SK-N-SH (cell line): ENCODE data around the gene AUP1. TPM values are rescaled to one million over a fixed set of nuclear protein-coding genes. Genes with fewer than 3 reads are reported as not detected.

Experiments
- CTCF ChIA-PET: fragments of 300-600, 350-600 bp; formaldehyde crosslinking; extraction: SDS; loops from one replicate; lab custom pipeline; 2021; lab: Yijun Ruan, JAX
- POLR2A ChIA-PET: fragments of 350-600 bp; sonication (Branson Sonifier 250); formaldehyde crosslinking; extraction: SDS; loops from one replicate; lab custom pipeline; 2020; ENCODE audit warnings: antibody characterized with exemption, inconsistent platforms; lab: Yijun Ruan, JAX
- DNase-seq: peaks from one replicate; pipeline ENCODE4 v3.0.0; 2012
- H2AFZ ChIP-seq: fragments of 200-600 bp; sonication (generic); 2 replicates; pipeline ENCODE4 v1.8.1; 2016; ENCODE audit warnings: antibody characterized with exemption, mild to moderate bottlenecking, low read depth
- H3F3A ChIP-seq: fragments of 200-600 bp; sonication (generic); replicated peaks from 2 replicates; pipeline ENCODE3; 2016; ENCODE audit warnings: antibody characterized with exemption, mild to moderate bottlenecking; ENCODE audit not compliant: insufficient read depth
- H3K27ac ChIP-seq, 2 experiments: fragments of 200-500 bp in 1 of 2; fragments of 200-600 bp in 1 of 2; sonication (Bioruptor generic) in 1 of 2; sonication (generic), shearing (Covaris generic) in 1 of 2; 2 replicates each; pipeline versions ENCODE4 v1.5.1 to v1.6.1; 2014 to 2016; ENCODE audit warnings: low read depth in 2 of 2, inconsistent platforms in 1 of 2, low read length in 1 of 2, mild to moderate bottlenecking in 1 of 2, mixed read lengths in 1 of 2
- H3K27me3 ChIP-seq: fragments of 200-600 bp; sonication (generic), shearing (Covaris generic); 2 replicates; pipeline ENCODE4 v1.6.1; 2016; ENCODE audit warnings: mixed run types; ENCODE audit not compliant: insufficient read depth
- H3K36me3 ChIP-seq, 2 experiments: fragments of 200-500 bp in 1 of 2; fragments of 200-600 bp in 1 of 2; sonication (Bioruptor generic) in 1 of 2; sonication (generic) in 1 of 2; replicated peaks in 1 of 2; 2 replicates each; pipeline versions ENCODE3 to v1.5.1; 2014 to 2016; ENCODE audit warnings: low read length in 1 of 2, mild to moderate bottlenecking in 1 of 2; ENCODE audit not compliant: insufficient read depth in 2 of 2, control insufficient read depth in 1 of 2
- H3K4me1 ChIP-seq, 2 experiments: fragments of 200-500 bp in 1 of 2; fragments of 200-600 bp in 1 of 2; sonication (Bioruptor generic) in 1 of 2; sonication (generic), shearing (Covaris generic) in 1 of 2; 2 replicates each; pipeline versions ENCODE4 v1.5.1 to v1.6.1; 2014 to 2016; ENCODE audit warnings: low read depth in 1 of 2, low read length in 1 of 2, mixed run types in 1 of 2; ENCODE audit not compliant: insufficient read depth in 2 of 2, control insufficient read depth in 1 of 2
- H3K4me2 ChIP-seq: fragments of 200-600 bp; sonication (generic), shearing (Covaris generic); 2 replicates; pipeline ENCODE4 v1.6.1; 2017; ENCODE audit warnings: mixed run types
- H3K4me3 ChIP-seq, 2 experiments: fragments of 200-500 bp in 1 of 2; fragments of 200-600 bp in 1 of 2; sonication (Bioruptor generic) in 1 of 2; sonication (generic), shearing (Covaris generic) in 1 of 2; 2 replicates each; pipeline versions ENCODE4 v1.5.1 to v1.8.1; 2014 to 2016; ENCODE audit warnings: low read depth in 2 of 2, inconsistent platforms in 1 of 2, low read length in 1 of 2, mild to moderate bottlenecking in 1 of 2, mixed read lengths in 1 of 2, moderate library complexity in 1 of 2
- H3K79me2 ChIP-seq: fragments of 200-600 bp; sonication (generic); 2 replicates; pipeline ENCODE4 v1.8.1; 2017; ENCODE audit warnings: mild to moderate bottlenecking; ENCODE audit not compliant: insufficient read depth
- H3K9ac ChIP-seq: fragments of 200-600 bp; sonication (generic); 2 replicates; pipeline ENCODE4 v1.6.1; 2017; ENCODE audit warnings: mixed run types
- H3K9me2 ChIP-seq: fragments of 200-600 bp; sonication (generic); 2 replicates; pipeline ENCODE4 v1.6.1; 2017; ENCODE audit warnings: mixed run types
- H3K9me3 ChIP-seq: fragments of 200-600 bp; sonication (generic); 2 replicates; pipeline ENCODE4 v1.6.1; 2017; ENCODE audit warnings: mixed run types, mild to moderate bottlenecking, moderate library complexity
- H4K20me1 ChIP-seq: fragments of 200-600 bp; sonication (generic); 2 replicates; pipeline ENCODE4 v1.6.1; 2017; ENCODE audit warnings: mild to moderate bottlenecking, mixed run types; ENCODE audit not compliant: insufficient read depth
- GATA2 ChIP-seq: sonication (generic); formaldehyde crosslinking; IDR thresholded peaks from 2 replicates; pipeline ENCODE4 v1.5.0; 2020; ENCODE audit warnings: mild to moderate bottlenecking, missing genetic modification reagents
- MEF2A ChIP-seq: IDR thresholded peaks from 2 replicates; pipeline ENCODE4 v1.4.0; 2012; ENCODE audit warnings: low read depth, borderline replicate concordance
- NFIC ChIP-seq: IDR thresholded peaks from 2 replicates; pipeline ENCODE4 v1.4.0; 2012; ENCODE audit warnings: borderline replicate concordance
- TAF1 ChIP-seq: IDR thresholded peaks from 2 replicates; pipeline ENCODE4 v1.6.1; 2012; ENCODE audit warnings: low read depth, mild to moderate bottlenecking, low read length, moderate library complexity, borderline replicate concordance
- WGBS: methylation state at CpG from one replicate; pipeline ENCODE4 v1.1.6; 2017; ENCODE audit warnings: low lambda C conversion rate; 5-methylcytosine and 5-hydroxymethylcytosine counted together
- polyA plus RNA-seq, 3 experiments: library from polyadenylated mRNA; depleted of rRNA; stranded (reverse); fragments of >200 nt; gene quantifications; 2 replicates each; pipeline ENCODE4 v1.2.3, GENCODE V29; 2012
- TF ChIP-seq, protein P1 (sequence below): IDR thresholded peaks from 2 replicates; pipeline ENCODE4; 2012
- TF ChIP-seq, protein P2 (sequence below): fragments of 200-600 bp; sonication (generic); IDR thresholded peaks from 2 replicates; pipeline ENCODE4 v1.6.1; 2017; ENCODE audit warnings: antibody characterized with exemption, mild to moderate bottlenecking, moderate library complexity
- TF ChIP-seq, protein P3 (sequence below): IDR thresholded peaks from 2 replicates; pipeline ENCODE4 v1.6.1; 2012; ENCODE audit warnings: mild to moderate bottlenecking, low read depth, low read length, moderate library complexity
- TF ChIP-seq, protein P4 (sequence below): IDR thresholded peaks from 2 replicates; pipeline ENCODE4 v1.4.0; 2012; ENCODE audit warnings: low read depth

AUP1 gene
- polyA plus RNA-seq, 1 of the 3 experiments (the other 2 are of a cell fraction): 118 TPM

DNA sequence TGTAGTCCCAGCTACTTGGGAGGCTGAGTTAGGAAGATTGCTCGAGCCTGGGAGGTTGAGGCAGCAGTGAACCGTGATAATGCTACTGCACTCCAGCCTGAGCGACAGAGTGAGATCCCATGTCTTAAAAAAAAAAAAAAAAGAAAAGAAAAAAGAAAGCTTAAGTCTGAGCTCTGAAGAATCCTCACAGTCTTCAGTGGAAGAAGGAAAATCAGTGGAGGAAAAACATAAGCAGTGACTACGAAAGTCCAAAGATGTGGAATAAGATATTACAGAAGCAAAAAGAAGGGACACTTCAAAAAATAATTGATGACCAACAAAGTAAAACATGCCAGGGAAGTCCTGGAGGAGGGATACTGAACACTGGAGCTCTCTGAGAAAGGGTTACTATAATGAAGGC lies 19.2 kb downstream of the AUP1 start:
- Histone ChIP-seq H3F3A (peaks cover 31% of the 10 kb centered on the region), H3K4me1 (peaks cover 24 to 33% of the 10 kb centered on the region in 2 experiments; a peak in 3 of 4 replicates), H3K9me2 (no peaks in the 10 kb centered on the region), H3K4me3 (no peak overlapping the region), H3K79me2 (peaks cover 38% of the 10 kb centered on the region; the same call in 1 of the 2 replicates), H3K4me2 (no peak overlapping the region), H2AFZ (no peak overlapping the region), H4K20me1 (no peaks in the 10 kb centered on the region), H3K27ac (peak overlapping the region in 1 of 2 experiments; percentile 1; a peak in 1 of 4 replicates), H3K9ac (no peak overlapping the region), H3K9me3 (no peaks in the 10 kb centered on the region), H3K36me3 (peaks cover 7 to 11% of the 10 kb centered on the region in 2 experiments), H3K27me3 (no peaks in the 10 kb centered on the region)
- ChIA-PET POLR2A (interaction anchor here (0.6 to 1.7 kb wide), 4 partner anchors 10 to 949 kb away, joined by 3 to 9 read pairs (median 5); partner anchors contain the start of gene LBX2), CTCF (interaction anchor here (0.9 to 7.5 kb wide), 4 partner anchors 16 to 78 kb away, joined by 3 to 80 read pairs (median 45); partner anchors contain the start of genes AUP1, CCDC142, DQX1 and HTRA2)
- TF ChIP-seq GATA2 (CRISPR knock-in tag): no peak
- TF ChIP-seq, protein P1, sequence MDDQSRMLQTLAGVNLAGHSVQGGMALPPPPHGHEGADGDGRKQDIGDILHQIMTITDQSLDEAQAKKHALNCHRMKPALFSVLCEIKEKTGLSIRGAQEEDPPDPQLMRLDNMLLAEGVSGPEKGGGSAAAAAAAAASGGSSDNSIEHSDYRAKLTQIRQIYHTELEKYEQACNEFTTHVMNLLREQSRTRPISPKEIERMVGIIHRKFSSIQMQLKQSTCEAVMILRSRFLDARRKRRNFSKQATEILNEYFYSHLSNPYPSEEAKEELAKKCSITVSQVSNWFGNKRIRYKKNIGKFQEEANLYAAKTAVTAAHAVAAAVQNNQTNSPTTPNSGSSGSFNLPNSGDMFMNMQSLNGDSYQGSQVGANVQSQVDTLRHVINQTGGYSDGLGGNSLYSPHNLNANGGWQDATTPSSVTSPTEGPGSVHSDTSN: no peak
- TF ChIP-seq, protein P2, sequence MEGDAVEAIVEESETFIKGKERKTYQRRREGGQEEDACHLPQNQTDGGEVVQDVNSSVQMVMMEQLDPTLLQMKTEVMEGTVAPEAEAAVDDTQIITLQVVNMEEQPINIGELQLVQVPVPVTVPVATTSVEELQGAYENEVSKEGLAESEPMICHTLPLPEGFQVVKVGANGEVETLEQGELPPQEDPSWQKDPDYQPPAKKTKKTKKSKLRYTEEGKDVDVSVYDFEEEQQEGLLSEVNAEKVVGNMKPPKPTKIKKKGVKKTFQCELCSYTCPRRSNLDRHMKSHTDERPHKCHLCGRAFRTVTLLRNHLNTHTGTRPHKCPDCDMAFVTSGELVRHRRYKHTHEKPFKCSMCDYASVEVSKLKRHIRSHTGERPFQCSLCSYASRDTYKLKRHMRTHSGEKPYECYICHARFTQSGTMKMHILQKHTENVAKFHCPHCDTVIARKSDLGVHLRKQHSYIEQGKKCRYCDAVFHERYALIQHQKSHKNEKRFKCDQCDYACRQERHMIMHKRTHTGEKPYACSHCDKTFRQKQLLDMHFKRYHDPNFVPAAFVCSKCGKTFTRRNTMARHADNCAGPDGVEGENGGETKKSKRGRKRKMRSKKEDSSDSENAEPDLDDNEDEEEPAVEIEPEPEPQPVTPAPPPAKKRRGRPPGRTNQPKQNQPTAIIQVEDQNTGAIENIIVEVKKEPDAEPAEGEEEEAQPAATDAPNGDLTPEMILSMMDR: no peak
- TF ChIP-seq NFIC: no peak
- no peak for TF ChIP-seq TAF1
- TF ChIP-seq, protein P3, sequence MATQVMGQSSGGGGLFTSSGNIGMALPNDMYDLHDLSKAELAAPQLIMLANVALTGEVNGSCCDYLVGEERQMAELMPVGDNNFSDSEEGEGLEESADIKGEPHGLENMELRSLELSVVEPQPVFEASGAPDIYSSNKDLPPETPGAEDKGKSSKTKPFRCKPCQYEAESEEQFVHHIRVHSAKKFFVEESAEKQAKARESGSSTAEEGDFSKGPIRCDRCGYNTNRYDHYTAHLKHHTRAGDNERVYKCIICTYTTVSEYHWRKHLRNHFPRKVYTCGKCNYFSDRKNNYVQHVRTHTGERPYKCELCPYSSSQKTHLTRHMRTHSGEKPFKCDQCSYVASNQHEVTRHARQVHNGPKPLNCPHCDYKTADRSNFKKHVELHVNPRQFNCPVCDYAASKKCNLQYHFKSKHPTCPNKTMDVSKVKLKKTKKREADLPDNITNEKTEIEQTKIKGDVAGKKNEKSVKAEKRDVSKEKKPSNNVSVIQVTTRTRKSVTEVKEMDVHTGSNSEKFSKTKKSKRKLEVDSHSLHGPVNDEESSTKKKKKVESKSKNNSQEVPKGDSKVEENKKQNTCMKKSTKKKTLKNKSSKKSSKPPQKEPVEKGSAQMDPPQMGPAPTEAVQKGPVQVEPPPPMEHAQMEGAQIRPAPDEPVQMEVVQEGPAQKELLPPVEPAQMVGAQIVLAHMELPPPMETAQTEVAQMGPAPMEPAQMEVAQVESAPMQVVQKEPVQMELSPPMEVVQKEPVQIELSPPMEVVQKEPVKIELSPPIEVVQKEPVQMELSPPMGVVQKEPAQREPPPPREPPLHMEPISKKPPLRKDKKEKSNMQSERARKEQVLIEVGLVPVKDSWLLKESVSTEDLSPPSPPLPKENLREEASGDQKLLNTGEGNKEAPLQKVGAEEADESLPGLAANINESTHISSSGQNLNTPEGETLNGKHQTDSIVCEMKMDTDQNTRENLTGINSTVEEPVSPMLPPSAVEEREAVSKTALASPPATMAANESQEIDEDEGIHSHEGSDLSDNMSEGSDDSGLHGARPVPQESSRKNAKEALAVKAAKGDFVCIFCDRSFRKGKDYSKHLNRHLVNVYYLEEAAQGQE: no peak
- TF ChIP-seq, protein P4, sequence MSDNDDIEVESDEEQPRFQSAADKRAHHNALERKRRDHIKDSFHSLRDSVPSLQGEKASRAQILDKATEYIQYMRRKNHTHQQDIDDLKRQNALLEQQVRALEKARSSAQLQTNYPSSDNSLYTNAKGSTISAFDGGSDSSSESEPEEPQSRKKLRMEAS: no peak
- TF ChIP-seq MEF2A: no peak
- no peak for DNase-seq
- 88% methylated on average over 4 of the region's 4 CpGs for WGBS
